IMR-90 (cell line): ENCODE measurements around the gene NUDT11.

Source experiments
- BHLHE40 ChIP-seq: fragments of 150-350 bp; IDR thresholded peaks from 2 replicates; pipeline ENCODE4 v1.6.1; 2016; ENCODE audit warnings: mild to moderate bottlenecking, low read depth, low read length
- FOS ChIP-seq: fragments of 150-350 bp; IDR thresholded peaks from 2 replicates; pipeline ENCODE4 v1.6.1; 2016; ENCODE audit warnings: low read depth, low read length
- MXI1 ChIP-seq: IDR thresholded peaks from 2 replicates; pipeline ENCODE4 v1.6.1; 2012; ENCODE audit warnings: low read depth, mild to moderate bottlenecking, low read length, moderate library complexity, borderline replicate concordance
- POLR2A ChIP-seq: IDR thresholded peaks from 2 replicates; pipeline ENCODE4 v1.6.1; 2012; ENCODE audit warnings: mild to moderate bottlenecking, low read depth, low read length
- RAD21 ChIP-seq: IDR thresholded peaks from 2 replicates; pipeline ENCODE4 v1.6.1; 2012; ENCODE audit warnings: low read length, improper control_type of control experiment
- RFX5 ChIP-seq: IDR thresholded peaks from 2 replicates; pipeline ENCODE4 v1.8.0; 2012; ENCODE audit warnings: low read depth, mild to moderate bottlenecking, low read length, moderate library complexity
- TF ChIP-seq, protein P1 (sequence below): conservative IDR thresholded peaks from 2 replicates; pipeline ENCODE4 v1.5.1; 2012; ENCODE audit warnings: mild to moderate bottlenecking, low read depth, low read length, improper control_type of control experiment

DNA sequence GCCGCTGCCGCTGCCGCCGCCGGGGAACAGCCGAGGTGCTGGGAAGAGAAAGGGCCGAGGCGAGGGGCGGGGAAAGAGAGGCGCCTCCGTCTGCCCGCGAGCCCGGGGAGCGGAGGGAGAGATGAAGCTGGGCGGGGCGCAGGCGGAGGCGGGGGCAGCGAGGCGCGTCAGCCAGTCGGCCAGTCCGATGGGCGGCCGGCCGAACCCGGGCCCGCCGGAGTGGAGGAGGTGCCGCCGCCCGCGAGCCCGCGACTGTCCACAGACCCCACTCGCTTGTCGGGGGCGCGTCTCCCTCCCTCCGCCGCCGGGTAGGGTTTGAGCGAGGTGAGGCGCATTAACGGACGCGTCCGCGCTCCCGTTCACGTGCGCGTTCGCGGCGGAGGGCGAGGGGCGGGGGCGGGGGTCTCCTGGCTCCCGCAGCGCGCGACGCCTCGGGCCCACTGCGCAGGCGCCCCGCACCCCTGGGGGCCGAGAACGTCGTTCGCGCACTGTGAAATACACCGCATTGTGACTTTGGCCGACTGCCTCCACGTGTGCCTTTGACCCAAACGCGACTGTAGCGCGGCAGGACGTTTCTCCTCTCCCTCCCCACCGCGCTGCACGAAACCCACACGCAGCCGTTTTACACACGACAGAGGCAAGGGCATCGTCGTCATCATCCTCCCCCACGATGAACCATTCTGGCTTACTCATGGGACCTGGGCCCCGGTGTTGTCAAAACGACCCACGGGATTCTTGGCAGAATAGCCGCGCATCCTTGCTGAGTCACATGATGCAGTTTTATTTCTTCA is at the start of gene NUDT11:
- TF ChIP-seq, protein P1, sequence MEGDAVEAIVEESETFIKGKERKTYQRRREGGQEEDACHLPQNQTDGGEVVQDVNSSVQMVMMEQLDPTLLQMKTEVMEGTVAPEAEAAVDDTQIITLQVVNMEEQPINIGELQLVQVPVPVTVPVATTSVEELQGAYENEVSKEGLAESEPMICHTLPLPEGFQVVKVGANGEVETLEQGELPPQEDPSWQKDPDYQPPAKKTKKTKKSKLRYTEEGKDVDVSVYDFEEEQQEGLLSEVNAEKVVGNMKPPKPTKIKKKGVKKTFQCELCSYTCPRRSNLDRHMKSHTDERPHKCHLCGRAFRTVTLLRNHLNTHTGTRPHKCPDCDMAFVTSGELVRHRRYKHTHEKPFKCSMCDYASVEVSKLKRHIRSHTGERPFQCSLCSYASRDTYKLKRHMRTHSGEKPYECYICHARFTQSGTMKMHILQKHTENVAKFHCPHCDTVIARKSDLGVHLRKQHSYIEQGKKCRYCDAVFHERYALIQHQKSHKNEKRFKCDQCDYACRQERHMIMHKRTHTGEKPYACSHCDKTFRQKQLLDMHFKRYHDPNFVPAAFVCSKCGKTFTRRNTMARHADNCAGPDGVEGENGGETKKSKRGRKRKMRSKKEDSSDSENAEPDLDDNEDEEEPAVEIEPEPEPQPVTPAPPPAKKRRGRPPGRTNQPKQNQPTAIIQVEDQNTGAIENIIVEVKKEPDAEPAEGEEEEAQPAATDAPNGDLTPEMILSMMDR: no peak
- TF ChIP-seq MXI1: no peak
- TF ChIP-seq FOS: no peak
- no peak for TF ChIP-seq RAD21
- TF ChIP-seq BHLHE40: 0 out of 2 replicates have a peak, but pooled peaks have one; percentile 8
- TF ChIP-seq RFX5: no peak
- TF ChIP-seq POLR2A: no peak; the same call in 1 of the 2 replicates
